Measurements from ENCODE around the gene SOST. TPM values are rescaled to one million over a fixed set of nuclear protein-coding genes. Genes with fewer than 3 reads are reported as not detected.

SOST gene
- total RNA-seq, 6 experiments from 2014 or later = not detected

- H3K9me3 Mint-ChIP-seq = no peaks in the 10 kb centered on the region
- TF ChIP-seq CTCF (IDR thresholded peaks at IDR 0.05) = no peak
- no peak overlapping the region for H3K4me3 Mint-ChIP-seq
- H3K36me3 Mint-ChIP-seq (ENCODE audit: low read depth) = peaks cover 51% of the 10 kb centered on the region
- no peak for DNase-seq
- no peaks in the 10 kb centered on the region for H3K27me3 Mint-ChIP-seq (ENCODE audit: insufficient read depth)
- 0 out of 2 replicates have a peak, but pooled peaks cover 5% of the 10 kb centered on the region for H3K4me1 Mint-ChIP-seq (ENCODE audit: low read depth)
- no peak overlapping the region for H3K27ac Mint-ChIP-seq
Observed at GRCh38 chr17:43769426-43769825, 10.8 kb upstream of the SOST start.

- DNase-seq = no peak
- Mint-ChIP-seq H3K4me1 (ENCODE audit: low read depth) (0 out of 2 replicates have a peak, but pooled peaks cover 5% of the 10 kb centered on the region), H3K4me3 (no peak overlapping the region), H3K36me3 (ENCODE audit: low read depth) (peaks cover 47% of the 10 kb centered on the region), H3K9me3 (no peaks in the 10 kb centered on the region), H3K27ac (no peak overlapping the region), H3K27me3 (ENCODE audit: insufficient read depth) (no peaks in the 10 kb centered on the region)
- no peak for TF ChIP-seq CTCF (IDR thresholded peaks at IDR 0.05)
Observed at GRCh38 chr17:43768943-43769342, 10.4 kb upstream of the SOST start.

GRCh38 chr17:43768382-43768781 is 9.8 kb upstream of the SOST start:
- no peaks in the 10 kb centered on the region for H3K27me3 Mint-ChIP-seq (ENCODE audit: insufficient read depth)
- DNase-seq = no peak
- H3K9me3 Mint-ChIP-seq = no peaks in the 10 kb centered on the region
- TF ChIP-seq CTCF (IDR thresholded peaks at IDR 0.05) = no peak
- H3K4me1 Mint-ChIP-seq (ENCODE audit: low read depth) = 0 out of 2 replicates have a peak, but pooled peaks cover 5% of the 10 kb centered on the region
- no peak overlapping the region for H3K4me3 Mint-ChIP-seq
- no peak overlapping the region for H3K27ac Mint-ChIP-seq
- peaks cover 44% of the 10 kb centered on the region for H3K36me3 Mint-ChIP-seq (ENCODE audit: low read depth)

- no peak for TF ChIP-seq CTCF (IDR thresholded peaks at IDR 0.05)
- H3K9me3 Mint-ChIP-seq = no peaks in the 10 kb centered on the region
- peaks cover 38% of the 10 kb centered on the region for H3K36me3 Mint-ChIP-seq (ENCODE audit: low read depth)
- no peak for DNase-seq
- no peak overlapping the region for H3K4me3 Mint-ChIP-seq
- no peaks in the 10 kb centered on the region for H3K27me3 Mint-ChIP-seq (ENCODE audit: insufficient read depth)
- no peak overlapping the region for H3K27ac Mint-ChIP-seq
- 0 out of 2 replicates have a peak, but pooled peaks cover 5% of the 10 kb centered on the region for H3K4me1 Mint-ChIP-seq (ENCODE audit: low read depth)
Observed at GRCh38 chr17:43767713-43768059, 9.1 kb upstream of the SOST start.

- H3K27me3 Mint-ChIP-seq (ENCODE audit: insufficient read depth) = peaks cover 2% of the 10 kb centered on the region; the same call in 1 of the 2 replicates
- peaks cover 33% of the 10 kb centered on the region for H3K36me3 Mint-ChIP-seq (ENCODE audit: low read depth)
- no peaks in the 10 kb centered on the region for H3K9me3 Mint-ChIP-seq
- DNase-seq = no peak
- TF ChIP-seq CTCF (IDR thresholded peaks at IDR 0.05) = no peak
- H3K4me1 Mint-ChIP-seq (ENCODE audit: low read depth) = no peaks in the 10 kb centered on the region
- H3K4me3 Mint-ChIP-seq = no peak overlapping the region
- H3K27ac Mint-ChIP-seq = no peak overlapping the region
Observed at GRCh38 chr17:43767053-43767712, 8.6 kb upstream of the SOST start.
